ENCODE results near the gene MOBP. TPM values are rescaled to one million over a fixed set of nuclear protein-coding genes. Genes with fewer than 3 reads are reported as not detected.

MOBP gene
- polyA plus RNA-seq, 3 donors: 0.07 to 0.22 TPM; not detected in 1

- H3K27ac ChIP-seq (ENCODE audit: low read depth, low read length): no peak overlapping the region
- 90 to 96% (median 95%) methylated on average over 1 of the region's 1 CpG for WGBS, 3 donors
These were observed 10.7 kb downstream of the MOBP start for GRCh38 chr3:39478226-39478625.

- 64 to 70% (median 68%) methylated on average over 7 of the region's 7 CpGs for WGBS, 3 donors
- no peak overlapping the region for H3K27ac ChIP-seq (ENCODE audit: low read depth, low read length)
These were observed 12.4 kb downstream of the MOBP start for GRCh38 chr3:39479701-39480414.

- 87 to 91% (median 88%) methylated on average over 8 of the region's 8 CpGs for WGBS, 3 donors
These were observed 18.1 kb downstream of the MOBP start for GRCh38 chr3:39485547-39485946.

DNA sequence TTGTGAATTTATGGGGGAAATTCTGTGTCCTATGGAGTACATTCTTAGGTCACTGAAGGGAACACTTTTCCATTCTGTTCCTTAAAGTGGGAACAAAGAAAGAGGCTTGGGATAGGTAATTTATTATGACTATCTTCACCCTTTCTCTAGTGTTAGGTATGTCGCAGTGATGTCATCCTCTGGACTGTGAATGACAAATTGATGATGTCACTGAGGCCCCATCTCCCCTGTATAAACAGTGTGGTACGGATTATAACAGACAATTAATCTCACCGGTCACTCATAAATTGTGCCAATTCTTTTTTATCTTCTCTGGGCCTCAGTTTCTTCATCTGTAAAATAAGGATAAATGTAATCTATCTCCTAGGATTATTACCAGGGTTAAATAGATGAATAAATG lies 23.5 kb downstream of the MOBP start:
- no peak overlapping the region for H3K27ac ChIP-seq (ENCODE audit: low read depth, low read length)
- 75 to 83% (median 81%) methylated on average over 3 of the region's 3 CpGs for WGBS, 3 donors

More at GRCh38 chr3:39485547-39485946, 18.1 kb downstream of the MOBP start:
- H3K27ac ChIP-seq (ENCODE audit: low read depth, low read length): no peak overlapping the region

DNA sequence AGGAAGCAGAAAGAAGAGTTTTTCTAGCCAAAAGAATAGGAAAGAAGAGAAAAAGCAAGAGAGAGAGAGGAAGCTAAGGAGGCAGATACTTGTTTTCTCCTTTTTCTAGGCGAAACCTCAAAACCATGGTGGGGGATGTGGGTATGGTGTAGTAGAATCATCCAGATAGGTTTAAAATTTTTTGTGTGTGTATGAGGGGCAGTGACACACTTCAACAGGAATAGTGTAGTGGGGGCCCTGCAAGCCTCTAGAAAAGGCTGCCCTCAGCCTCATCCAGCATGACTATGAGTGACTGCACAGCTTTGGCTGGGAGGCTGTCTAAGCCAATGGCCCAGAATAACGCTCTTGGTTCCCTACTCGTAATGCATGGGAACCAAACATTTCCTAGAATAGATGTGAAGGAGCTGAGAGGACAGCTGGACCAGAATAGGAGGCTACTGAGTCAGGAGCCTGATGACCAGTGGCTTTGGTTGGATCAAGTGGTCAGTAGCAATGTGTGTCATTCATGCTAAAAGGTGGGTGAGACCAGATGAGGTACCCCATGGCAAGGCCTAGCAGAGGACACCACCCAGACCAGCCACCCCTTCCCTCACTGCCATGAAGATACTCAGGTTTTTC lies 24.4 kb downstream of the MOBP start:
- 74 to 88% (median 86%) methylated on average over 3 of the region's 3 CpGs for WGBS, 3 donors
- H3K27ac ChIP-seq (ENCODE audit: low read depth, low read length): no peak overlapping the region

GRCh38 chr3:39494781-39495180 lies 27.3 kb downstream of the MOBP start:
- H3K27ac ChIP-seq (ENCODE audit: low read depth, low read length): no peak overlapping the region
- WGBS, 3 donors: 53 to 79% (median 71%) methylated on average over 4 of the region's 4 CpGs

DNA sequence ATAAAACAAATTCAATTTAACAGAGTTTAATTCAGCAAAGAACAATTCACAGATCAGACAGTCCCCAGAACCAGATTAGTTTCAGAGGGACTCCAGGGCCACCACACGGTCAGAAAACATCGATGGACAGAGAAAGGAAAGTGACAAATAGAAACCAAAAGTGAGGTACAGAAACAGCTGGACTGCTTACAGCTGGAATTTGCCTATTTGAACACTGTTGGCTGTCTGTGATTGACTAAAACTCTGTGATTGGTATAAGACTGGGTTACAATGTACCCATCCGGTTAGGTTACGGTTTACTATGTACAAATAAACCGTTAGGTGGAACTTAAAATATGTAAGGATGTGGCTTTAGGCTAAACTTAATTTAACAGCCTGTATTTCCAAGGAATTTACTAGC lies 30.3 kb downstream of the MOBP start:
- no peak overlapping the region for H3K27ac ChIP-seq (ENCODE audit: low read depth, low read length)
- WGBS, 3 donors: 78 to 90% (median 80%) methylated on average over 5 of the region's 5 CpGs

DNA sequence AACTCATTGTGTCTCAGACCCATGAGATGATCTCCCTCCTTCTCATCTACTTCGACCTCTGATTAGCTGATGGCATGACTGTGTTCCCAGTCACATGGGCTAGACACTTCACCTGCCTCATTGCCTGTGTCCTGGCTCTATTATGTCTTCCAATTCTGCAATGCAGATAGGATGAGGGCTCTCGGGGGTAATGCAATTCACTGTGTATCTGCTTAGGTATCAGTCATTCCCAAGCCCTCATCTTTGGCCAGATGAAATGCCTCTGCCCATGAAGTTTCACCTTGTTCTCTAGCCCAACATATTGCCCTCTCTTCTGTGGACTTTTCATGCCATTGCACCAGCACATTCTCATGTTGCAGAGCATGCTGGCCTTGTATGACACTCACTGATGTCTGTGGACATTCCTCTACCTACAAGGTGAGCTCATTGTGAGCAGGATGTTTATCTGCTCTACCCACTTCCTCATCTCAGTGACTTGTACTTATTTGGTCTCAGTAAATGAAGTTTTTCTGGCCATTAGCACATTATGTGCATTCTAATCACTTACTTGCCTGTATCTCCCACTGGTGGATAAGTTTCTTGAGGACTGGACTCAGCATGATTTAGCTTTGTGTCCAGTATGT lies 32.3 kb downstream of the MOBP start:
- H3K27ac ChIP-seq (ENCODE audit: low read depth, low read length): no peak overlapping the region
- 43 to 76% (median 50%) methylated on average over 2 of the region's 2 CpGs for WGBS, 3 donors

DNA sequence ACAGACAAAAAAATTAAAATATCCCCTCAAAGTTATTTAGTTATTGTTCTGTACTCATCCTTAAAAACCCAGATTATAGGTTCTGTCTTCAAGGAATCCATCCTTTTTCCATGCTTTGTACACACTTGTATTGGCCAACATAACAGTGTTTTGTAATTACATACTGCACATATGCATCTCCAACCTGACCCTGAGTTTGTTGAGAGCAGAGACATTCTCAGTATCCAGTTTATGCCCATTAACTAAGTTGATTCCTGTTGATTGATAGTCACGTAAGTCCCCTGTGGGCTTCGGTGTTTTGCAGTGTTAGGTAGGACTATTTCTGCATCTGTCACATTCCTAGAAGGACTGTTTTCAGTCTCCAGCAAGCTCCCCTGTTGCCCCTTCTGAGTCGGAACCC lies 33.6 kb downstream of the MOBP start:
- 36 to 78% (median 76%) methylated on average over 3 of the region's 3 CpGs for WGBS, 3 donors
- no peak overlapping the region for H3K27ac ChIP-seq (ENCODE audit: low read depth, low read length)

DNA sequence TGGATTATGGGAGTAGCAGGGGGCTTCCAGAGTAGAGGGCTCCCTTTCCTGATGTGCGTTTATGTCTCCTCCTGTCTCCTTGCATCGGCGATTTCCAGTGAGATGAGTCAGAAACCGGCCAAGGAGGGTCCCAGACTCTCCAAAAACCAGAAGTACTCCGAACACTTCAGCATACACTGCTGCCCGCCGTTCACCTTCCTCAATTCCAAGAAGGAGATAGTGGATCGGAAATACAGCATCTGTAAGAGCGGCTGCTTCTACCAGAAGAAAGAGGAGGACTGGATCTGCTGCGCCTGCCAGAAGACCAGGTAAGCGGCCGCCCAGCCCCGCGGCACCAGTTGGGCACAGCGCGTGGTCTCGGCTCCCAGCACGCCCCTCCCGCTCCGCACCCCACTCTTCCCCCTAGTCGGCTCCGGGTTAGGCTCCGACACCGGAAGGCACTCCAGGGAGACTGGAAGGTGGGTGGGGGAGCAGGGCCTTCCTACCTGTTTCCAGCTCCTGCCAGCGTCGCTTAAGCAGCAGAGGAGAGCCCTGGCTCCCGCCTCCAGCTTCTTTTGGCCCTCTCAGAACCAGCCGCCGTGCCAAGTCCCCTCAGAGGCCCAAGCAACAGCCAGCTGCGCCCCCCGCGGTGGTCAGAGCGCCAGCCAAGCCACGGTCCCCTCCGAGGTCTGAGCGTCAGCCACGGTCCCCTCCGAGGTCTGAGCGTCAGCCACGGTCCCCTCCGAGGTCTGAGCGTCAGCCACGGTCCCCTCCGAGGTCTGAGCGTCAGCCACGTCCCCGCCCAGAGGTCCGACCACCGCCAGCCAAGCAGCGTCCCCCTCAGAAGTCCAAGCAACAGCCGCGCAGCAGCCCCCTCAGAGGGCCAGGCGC lies 34.7 kb downstream of the MOBP start:
- WGBS, 3 donors: 22 to 38% (median 23%) methylated on average over 52 to 53 of the region's 53 CpGs
- H3K27ac ChIP-seq (ENCODE audit: low read depth, low read length): no peak overlapping the region

DNA sequence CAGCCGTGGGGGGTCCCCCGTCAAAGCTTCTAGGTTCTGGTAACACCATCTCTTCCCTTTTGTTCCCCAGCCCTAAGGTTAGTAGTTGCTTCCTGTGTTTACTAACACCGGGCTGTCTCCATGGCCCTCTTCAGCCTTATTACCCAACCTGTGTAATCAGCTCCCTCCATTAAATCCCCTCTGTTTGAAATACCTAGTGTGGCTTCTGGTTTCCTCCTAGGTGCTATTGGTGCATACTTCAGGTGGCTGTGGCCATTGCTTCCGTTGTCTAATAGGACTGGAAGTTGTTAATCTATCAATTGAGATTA lies 35.3 kb downstream of the MOBP start:
- no peak overlapping the region for H3K27ac ChIP-seq (ENCODE audit: low read depth, low read length)
- WGBS, 3 donors: 33 to 58% (median 46%) methylated on average over 4 of the region's 4 CpGs

DNA sequence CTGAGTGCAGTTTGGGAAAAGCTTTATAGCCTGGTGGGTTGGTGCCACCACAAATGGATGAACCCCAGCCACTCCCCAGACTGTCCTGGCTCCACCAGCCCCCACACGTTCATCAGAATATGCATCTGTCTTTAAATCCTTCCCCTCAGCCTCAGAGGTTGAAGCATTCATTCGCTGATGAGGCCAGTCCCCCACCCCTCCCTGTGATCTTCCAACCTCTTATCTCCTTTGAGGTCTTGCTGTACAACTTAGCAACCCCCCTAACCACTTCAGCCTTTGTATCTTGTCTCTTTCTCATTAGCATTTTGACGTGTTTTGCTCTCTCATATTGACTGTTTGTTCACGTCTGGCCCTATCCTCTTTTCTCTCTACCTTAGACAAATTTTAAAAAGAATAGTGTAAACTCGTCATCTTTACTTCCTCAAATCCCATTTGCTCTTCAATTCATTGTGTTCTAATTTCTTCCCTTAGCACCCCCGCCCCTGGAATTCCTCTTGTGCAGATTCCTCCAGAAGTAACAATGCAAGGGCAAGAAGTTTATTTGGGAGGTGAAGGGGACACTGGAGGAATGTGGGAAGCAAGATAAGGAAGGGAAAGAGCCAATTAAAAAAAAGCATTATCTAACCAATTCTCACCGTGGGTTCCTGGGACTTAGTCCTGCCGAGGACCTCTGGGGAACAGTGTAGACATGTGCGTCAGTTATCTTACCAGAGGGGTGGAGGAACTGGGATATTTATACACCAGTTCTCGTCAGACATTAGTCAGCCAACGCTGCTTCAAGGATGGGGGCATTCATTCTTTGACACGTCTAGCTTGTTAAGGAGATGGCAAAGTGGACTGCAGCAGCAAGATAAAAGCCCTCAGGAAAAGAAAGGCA lies 38.6 kb downstream of the MOBP start:
- 29 to 47% (median 44%) methylated on average over 12 of the region's 12 CpGs for WGBS, 3 donors

DNA sequence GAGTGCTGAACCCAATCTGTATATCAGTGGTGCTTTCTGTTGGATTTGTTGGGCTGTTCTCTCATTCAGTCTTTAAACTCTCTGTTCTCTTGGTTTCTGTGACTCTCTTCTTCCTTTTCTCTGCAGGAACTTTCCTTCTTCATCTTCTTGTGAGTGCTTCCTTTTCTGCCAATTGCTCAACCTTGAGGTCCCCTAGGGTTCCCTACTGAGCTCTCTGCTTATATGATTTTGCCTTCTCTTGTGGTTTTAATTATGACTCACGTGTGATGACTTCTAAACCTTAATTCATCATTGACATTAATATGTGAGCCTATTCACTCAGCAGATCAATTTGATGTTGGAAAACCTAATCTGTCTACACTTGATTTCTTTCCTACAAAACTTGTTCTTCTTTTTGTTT lies 39.4 kb downstream of the MOBP start:
- 38 to 46% (median 39%) methylated on average over 1 of the region's 1 CpG for WGBS, 3 donors
- H3K27ac ChIP-seq (ENCODE audit: low read depth, low read length): no peak overlapping the region

More for the DNA sequence above, 38.6 kb downstream of the MOBP start:
- no peak overlapping the region for H3K27ac ChIP-seq (ENCODE audit: low read depth, low read length)

GRCh38 chr3:39513791-39514369 lies 46.4 kb downstream of the MOBP start:
- WGBS, 3 donors: 45 to 79% (median 70%) methylated on average over 3 of the region's 3 CpGs
- H3K27ac ChIP-seq (ENCODE audit: low read depth, low read length): no peak overlapping the region

GRCh38 chr3:39515681-39516441 lies 48.4 kb downstream of the MOBP start:
- H3K27ac ChIP-seq (ENCODE audit: low read depth, low read length): no peak overlapping the region
- WGBS, 3 donors: 41 to 77% (median 70%) methylated on average over 11 of the region's 11 CpGs

DNA sequence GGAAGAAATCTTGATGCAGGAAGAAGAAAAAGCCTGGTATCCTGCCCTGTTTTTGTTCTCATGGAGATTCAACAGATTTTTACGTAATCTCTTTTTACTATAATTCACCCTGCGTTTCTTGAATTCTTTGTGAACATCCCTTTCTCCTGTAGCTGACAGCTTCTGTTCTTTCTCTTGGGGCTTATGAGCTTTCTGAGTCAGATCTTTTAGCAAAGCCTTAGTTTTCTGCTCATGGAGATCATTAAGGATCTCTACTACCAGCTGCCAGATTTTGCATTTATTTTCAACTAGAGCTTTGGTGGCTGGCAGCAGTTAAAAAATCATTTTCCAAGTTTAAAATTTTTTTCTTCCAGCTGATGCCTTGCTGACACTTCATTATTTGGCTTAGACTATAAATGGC lies 51.6 kb downstream of the MOBP start:
- no peak overlapping the region for H3K27ac ChIP-seq (ENCODE audit: low read depth, low read length)
- 54 to 75% (median 60%) methylated on average over 2 of the region's 2 CpGs for WGBS, 3 donors

Data from adipose tissue (tissue), 3 donors.